SIG-M5 (cell line): Measurements from ENCODE around the gene SBF2.
A peak's percentile ranks its signal among the peaks of the same experiment; 100 is the strongest.

Experiments
- DNase-seq: peaks from one replicate; lab custom pipeline; 2025; lab: John Stamatoyannopoulos, UW

SBF2 gene

DNA sequence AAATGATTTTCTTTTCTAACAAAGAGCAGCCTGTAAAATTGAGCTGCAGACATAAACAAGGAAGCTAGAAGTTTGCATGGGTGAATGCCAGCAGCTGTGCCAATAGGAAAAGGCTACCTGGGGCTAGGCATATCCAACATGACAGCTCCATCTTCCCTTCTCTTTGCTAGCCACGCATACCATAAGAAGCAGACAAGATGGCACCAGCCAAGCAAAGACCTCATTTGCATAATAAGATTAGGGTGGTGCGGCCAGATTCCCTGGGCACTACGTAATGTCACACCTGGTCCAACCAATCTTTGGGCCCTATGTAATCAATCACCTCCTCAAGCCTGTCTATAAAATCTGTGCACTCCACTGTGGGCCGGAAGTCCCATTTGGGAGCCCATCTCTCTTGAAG is 521.8 kb downstream of the SBF2 start:
- no peak for DNase-seq

DNA sequence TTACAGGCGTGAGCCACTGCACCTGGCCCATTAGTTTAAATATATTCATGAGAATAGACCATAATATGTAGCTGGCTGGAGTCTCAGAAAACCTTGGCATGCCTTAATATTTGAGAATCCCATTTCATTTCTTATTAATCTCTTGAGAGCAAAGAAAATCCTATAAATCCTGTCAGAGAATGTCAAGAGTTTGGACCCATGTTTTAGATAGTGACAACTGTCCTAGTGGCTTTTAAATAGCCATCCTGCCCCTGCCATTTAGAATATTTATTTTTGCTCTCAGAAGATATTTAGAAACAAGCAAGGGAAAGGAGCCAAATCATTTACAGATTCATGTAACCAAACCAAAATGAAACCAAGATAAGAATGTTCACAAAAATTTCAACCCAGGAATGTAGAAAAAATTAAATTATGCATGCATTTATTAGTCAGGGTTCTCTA is 522.9 kb downstream of the SBF2 start:
- no peak for DNase-seq

DNA sequence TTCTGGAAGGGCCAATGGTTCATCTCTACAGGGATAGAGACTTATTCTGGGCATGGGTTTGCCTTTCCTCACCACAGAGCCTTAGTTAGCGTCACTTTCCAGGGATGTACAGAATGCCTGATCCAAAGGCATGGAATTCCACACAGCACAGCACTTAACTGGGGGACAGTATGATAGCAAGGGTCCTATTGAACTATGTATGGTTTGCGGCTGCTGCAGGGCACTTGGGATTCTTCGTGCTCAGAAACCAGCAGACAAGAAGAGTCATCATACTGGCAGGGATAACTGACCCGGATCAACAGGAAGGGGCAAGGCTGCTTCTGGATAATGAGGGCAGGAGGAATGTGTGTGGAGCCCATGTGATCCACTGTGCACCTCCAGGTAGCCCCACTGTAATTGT is 524.4 kb downstream of the SBF2 start:
- DNase-seq = no peak

DNA sequence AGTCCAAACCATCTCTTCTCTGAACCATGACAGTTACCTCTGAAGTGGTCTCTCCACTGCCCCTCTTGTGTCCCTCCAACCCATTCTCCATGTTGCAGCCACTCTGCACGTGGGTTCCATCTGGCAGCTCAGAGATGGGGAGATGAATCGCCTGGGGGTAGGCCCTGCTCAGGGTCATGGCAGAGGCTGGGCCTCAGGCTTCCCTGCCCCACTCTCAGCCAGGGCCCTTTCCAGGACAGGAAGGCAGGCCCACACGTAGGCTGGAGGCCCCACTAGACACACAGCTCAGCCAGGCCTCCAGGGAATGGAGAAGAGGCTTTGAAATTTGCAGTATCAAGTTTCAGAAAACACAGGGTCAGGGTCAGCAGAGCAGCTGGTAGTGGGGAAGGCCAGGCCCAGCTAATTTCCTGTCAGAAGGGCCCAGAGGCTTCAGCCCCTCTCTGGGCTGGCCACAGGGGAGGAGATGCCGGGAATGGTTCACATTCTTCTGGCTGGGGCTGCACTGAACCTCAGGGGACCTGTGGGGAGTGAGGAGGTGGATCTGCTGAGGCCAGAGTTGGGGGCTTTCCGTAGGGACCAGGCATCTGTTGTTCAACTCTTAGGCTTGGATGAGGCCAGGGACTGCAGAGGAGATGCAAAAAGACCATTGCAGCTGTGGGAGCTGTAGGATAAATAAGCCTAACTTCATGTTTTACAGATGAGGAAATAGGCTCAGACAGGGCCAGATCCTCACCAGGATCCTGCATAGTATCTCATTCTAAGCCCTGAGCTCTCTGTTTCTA is 528.5 kb downstream of the SBF2 start:
- no peak for DNase-seq

DNA sequence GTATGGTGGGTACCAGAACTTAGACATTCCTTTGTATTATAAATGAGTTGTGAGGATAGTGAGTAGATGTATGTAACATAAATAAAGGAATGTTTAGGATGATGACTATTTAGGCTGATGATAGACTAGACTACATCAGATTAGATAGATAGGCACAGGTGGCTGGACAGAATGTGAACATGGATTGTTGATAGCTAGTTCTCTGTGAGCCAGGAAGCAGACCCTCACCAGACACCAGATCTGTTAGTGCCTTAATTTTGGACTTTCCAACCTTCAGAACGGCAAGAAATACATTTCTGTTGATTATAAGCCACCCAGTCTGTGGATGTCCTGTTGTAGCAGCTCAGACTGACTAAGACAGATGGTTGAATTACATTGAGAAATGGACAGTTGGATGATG is 530.7 kb downstream of the SBF2 start:
- no peak for DNase-seq

DNA sequence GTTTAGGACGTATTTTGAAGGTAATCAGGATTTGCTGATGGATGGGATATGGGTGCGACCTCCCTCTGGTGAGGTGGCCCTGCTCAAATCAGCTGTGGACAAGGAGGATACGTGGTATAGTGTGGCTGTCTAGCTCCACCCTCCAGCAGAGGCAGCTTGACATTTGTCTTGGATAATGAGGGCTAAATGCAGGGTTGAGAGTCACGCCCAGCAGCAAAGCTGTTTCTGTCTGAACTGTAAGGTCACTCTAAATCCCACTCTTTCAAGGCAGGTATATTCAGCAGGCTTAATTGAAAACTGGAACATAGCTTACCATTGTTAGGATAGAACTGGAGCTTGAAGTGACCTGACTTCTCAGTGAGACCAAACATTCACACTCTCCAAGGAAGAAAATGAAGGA is 531.5 kb downstream of the SBF2 start:
- no peak for DNase-seq

DNA sequence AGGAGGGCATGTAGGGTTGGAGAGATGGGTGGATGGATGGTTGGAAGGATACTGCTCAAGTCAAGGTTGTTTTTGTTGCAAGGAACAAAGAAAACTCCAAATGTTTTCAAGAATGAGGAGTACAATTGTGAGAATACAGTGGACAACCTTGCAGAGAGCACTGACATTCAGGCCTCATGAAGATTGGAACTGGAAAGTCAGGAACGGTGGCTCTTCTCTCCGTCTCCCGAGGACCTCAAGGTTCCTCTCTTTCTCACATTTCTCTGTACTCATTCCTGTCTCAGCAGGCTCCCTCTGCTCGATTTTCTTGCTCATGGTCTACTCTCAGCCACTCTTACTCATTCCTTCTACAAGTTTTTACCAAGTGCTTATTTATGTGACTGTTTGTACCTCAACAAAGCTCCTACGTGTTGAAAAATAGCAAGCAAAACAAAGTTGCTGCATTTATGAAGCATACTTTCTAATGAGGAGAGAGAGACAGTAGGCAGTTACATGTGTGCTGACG is 532.5 kb downstream of the SBF2 start:
- no peak for DNase-seq

DNA sequence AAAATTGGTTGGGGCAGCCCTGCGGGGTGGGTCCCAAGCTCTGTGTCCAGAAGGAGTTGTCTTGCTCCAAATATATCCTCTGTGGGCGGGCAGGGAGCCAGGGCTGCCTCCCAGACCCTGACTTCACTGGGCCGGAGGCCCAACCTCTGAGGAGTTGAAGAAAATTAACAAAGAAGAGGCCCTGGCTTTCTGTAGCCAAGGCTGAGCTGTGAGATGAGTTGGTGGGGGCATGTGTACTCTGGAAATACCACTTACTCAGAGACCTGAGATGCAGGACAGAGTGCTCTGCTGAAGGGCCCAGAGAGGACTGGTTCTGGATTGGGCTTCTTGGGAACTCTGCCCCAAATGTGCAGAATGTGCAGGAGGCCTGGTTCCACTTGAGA is 533.8 kb downstream of the SBF2 start:
- DNase-seq = no peak

DNA sequence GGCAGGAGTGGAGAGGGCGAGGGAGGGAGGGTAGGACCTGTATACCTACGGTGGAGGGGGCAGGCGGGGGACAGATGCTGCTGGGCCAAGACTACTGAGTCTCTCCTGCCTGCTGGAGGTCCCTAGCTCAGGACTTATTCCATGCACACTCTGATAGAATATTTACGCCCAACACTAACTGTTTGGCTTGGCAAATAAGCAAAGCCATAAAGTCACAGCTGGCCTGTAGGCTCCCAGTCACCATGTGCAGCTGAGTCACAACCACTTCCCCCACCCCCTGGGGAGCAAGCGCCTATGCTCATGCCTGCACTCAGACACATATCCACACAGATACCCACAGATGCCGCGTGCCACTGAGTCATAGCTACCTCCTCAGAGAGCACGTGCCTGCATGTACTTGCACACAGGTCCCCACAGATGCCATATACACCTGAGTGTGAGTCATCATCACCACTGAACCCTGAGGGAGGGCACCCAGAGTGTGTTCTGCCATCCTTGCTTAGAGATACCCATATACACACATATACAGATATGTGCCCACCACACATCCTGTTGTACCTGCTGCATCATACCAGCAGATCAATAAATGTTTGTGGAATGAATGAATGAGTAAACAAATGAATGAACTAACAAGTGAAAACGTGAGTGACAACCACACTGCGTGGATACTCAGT is 534.4 kb downstream of the SBF2 start:
- DNase-seq = peak; percentile 66

DNA sequence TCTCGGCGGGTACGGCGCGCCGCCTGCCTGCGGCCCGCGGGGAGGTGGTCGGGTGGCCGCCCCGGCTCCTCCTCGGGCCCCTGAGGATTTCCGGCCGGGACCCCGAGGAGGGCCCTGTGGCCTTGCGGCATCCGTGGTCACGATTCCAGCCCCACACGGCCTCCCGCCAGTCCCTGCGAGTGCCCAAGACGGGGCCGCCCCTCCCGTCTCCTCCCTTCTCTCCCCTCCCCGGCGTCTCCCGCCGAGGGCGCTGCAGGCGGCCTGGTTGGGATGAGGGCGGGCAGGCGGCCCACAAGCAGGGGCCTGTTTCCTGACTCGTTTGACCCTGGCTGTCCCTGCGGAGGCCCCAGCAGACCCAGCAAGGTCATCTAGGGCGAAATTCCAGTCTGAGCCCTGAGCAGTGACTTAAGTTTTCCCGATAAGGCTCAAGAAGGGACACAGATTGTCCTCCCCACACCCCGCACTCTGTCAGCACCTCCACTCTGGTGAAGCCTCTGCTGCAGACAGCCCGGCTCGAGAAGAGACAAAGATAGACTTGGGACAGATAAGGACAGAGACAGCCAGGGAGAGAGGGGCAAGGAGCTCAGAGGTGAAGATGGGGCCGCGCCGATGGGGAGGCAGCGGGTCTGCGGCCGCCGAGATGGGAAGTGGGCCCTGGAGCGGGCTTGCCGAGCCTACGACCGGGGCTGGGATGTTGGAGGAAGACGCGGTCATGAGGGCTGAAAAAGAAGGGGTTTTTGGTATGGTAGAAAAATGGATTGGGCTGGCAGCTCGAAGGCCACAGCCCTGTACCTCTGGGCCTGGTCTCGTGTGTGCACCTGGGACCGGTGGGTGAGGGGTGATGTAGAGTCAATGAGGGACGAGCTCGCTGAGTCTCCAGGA is 535.1 kb downstream of the SBF2 start:
- DNase-seq = no peak

DNA sequence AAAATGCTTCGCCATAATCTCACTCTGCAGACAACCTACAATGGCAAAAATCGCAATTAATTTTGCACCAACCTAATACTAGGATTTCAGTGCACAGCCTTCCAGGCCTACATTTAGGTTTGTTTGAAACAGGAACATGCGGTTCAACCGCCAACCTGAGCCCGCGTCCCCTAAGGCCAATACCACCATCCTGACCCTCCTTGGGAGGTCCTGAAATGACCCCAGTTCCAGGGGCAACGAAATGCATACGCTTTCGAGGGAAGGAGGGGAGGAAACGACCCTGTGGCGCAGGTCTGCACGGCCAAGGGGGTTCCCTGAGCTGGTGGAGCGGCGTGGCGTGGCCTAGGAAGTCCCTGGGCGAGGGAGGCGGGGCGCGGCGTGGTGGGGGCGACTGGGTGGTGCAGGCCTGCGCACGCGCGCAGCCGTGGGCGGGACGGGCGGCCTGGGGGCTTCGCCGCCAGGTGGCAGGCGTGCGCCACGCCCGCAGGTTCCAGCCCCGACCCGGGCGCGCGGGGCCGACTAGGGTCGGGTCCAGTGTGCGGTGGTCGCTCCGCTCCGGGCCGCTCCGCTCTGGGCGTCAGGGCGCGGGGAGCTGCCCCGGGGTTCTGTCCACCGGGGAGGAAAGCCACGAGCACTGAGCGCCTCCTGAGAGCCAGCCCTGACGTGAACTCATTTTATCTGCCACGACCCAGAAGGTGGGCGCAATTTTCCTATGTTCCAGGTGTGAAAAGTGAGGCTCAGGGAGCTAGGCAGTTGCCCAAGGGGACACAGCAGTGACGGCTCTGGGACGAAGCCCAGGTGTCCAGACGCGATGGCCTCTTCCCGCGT is 536.0 kb downstream of the SBF2 start:
- peak; percentile 21 for DNase-seq

DNA sequence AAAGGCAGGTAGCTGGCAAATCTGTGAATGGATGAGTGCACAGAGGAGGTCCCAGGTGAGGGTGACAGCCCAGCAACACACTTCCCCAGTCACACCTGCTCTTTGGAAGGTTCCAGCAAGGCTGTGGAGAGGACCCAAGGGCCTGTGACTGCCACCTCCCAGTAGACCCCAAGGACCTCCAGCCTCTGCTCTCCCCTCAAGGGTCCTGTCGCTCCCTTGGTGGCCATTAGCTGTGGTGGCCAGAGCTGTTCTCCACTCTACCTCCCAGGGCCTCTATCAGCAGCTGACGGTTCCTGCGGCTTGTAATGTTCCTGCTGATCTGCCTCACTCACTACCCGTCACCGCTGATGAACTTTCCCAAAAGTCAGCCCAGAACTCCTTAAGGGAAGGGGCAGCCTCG is 537.1 kb downstream of the SBF2 start:
- DNase-seq = no peak

DNA sequence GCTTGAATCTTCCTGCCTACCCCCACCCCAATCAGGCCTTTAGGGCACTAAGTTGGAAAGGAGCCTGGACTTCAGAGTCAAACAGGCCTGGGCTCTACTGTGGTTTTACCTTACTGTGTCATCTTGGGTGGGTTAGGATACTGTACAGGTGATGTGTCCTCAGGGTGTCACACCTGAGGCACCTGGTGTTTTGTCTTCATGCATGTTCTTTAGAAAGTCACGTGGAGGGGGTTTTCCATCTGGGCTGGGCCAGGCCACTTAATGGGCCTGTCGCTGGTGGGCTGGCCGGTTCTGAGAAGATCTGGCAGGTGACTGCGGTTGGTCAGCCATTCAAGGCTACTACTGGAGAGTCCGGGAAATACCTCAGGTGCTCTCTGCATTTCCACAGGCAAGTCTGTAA is 537.6 kb downstream of the SBF2 start:
- no peak for DNase-seq

DNA sequence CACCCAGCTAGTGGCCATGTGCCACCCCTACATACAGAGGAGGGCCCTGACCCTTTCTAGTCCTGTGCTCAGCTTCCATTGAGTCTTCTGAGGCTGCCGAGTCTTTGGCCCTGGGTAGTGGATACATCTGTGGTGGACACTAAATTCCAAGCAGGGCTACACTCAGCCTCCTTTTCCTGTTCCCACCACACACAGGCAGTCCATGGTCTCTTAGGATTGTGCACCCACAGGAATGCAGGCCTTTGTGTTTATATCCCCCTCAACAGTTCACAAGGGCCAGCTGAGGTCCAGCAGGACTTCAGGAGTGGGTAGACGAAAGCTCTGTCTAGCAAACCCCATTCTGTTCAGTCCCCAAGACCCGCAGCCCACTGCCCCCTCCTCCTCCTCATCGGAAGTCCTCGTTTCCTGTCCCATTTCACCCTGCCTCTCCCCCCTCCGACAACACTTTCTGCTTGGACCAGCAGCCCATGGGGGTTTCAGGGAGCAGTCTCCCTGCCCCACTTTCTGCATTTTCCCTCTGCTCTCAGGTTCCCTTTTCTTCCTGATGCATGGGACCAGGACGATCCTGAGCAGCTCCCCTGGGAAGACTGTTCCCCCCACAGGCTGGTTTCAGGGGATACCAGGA is 538.3 kb downstream of the SBF2 start:
- DNase-seq = no peak

DNA sequence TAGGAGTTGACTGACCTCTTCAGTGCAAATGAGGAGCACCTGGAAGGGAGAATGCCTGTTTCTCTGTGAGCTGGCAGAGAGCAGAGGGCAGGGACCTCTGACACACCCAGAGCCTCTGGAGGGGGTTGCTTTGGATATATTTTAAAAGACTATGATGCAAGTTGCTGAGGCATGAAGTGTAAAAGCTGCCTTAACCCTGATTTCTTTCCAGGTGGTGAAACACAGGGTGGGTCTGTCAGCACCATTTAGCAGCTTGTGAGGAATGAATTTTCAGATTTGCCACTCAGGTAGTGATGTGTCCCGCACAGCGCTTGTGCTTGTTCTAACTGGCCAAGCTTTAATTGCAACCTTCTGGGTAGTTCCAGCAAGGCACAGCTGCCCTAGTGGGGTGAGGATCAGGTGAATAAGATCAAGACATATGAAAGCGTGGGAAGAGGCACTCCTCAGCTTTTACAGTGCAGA is 540.0 kb downstream of the SBF2 start:
- DNase-seq = no peak

DNA sequence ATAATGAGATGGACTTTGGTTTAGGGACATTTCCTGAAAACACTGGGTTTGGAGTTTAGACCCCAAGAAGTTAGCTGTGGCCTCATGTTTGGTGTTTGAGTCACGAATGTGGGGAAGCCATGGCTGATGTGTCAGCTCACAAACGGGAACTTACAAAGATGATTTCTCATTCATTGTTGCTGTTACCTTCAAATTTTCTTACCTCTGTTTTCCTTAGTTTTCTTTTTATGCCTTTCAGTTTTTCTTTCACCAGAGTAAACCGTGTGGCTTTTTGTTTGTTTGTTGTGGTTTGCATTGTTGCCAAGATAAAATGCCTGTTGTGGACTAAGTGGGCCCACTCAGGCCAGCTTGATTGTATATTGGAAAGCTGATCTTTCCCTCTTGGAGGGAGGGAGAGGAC is 541.0 kb downstream of the SBF2 start:
- no peak for DNase-seq

DNA sequence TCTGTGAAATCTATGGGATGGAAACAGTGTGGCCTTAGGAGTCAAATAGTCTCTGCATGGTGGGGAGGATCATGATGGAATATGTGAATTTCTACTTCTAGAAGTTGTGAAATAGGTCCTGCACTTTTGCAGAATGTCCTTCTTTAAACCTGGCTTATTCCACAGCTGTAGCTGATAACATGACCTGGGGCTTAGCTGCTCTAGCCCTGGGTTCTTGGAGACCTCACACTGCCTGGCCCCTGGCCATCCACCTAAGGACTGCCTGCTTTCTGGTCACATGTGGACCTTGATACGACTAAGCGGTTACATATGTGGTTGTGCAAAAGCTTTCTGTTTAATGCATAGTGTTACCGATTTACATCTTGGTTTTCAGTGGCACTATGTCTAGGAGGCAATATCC is 541.9 kb downstream of the SBF2 start:
- no peak for DNase-seq

DNA sequence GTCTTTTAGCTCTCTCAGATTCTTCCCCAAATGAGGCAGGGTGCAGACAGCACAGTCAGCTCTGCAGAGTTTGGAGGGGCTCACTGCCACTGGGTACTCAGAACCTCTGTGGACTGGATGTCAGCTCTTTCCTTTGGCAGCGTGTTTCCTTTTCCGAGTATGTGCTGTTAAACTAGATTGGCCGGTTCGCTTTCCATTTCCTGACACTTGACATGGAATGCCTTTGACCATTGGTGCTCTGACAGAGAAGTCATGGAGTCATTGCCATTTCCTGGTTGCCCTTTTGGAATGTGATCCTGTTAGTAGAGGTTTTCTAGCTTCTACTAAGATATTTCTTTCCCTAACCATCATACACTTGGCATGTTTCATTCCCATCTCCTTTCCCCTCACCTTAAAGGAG is 543.5 kb downstream of the SBF2 start:
- DNase-seq = no peak

DNA sequence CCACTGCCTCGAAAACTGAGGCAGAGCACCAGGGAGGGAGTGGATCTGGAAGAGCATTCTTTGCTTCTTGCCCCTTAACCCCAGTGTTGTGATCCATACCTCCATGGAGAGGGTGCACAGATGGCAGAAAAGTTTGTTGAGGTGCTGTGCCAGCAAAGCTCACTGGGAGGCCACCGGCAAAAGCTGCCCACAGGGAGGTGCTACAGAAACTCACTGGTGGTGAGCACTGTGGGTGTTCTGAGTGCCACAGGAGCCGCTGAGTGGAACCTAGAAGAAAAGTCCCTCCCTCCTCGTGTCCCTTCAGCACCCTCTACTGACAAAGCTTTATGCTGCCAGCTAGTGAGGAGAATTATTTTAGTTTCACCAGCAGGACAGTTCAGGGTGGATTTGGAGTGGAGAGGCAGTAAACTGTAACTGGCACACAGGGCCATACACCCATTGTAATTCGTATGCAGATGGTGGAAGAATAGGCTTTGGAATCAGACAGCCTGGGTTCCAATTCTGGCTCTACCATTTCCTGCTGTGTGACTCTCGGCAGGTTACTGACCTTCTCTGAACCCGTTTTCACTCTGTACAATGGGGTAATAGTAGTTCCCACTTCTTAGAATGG is 545.6 kb downstream of the SBF2 start:
- DNase-seq = peak; percentile 6

DNA sequence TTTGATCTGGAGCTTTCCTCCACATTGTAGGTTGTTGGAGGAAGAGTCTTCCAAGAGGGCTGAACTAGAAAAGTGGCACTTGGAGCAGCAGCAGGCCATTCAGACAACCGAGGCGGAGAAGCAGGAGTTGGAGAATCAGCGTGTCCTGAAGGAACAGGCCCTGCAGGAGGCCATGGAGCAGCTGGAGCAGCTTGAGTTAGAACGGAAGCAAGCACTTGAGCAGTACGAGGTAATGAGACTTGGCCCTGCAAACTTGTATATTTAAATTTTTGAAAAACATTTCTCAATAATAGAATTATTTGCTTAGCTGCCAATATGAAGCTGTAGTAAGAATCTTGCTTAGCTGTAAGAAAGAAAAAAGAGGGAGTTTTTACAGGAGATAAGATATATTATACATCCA is 546.2 kb downstream of the SBF2 start:
- no peak for DNase-seq

DNA sequence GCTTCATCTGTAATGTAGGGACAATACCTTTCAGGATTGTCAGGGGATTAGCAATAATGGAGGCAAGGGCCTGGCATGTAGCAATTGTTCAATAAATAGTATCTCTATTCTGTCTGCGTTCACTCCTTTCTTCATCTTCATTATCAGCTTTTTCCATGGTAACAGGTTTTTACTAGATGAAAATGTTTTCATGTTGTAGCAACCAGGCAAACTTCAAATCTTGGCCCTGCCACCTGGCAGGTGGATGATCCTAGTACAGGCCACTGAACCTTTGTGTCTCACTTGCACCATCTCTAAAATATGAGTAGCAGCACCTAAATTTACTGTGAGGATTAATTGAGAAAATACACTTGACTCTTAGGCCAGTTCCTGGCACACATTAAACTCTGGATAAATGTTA is 546.8 kb downstream of the SBF2 start:
- DNase-seq = no peak
